Activated CD4-positive, alpha-beta T cell treated with anti-CD3 and anti-CD28 coated beads, Interleukin-2, amount 10 ng/mL, durations not matched to agents 7 days and 5 days (primary cell): ENCODE measurements around the gene SPTB. TPM values are rescaled to one million over a fixed set of nuclear protein-coding genes. Genes with fewer than 3 reads are reported as not detected.

ENCODE experiments used
- CTCF ChIA-PET: fragments of 350-600 bp; sonication (Branson Sonifier 250); formaldehyde crosslinking; loops from one replicate; lab custom pipeline; 2021; ENCODE audit warnings: antibody characterized with exemption; lab: Charles Lee
- POLR2A ChIA-PET: fragments of 350-600 bp; sonication (Branson Sonifier 250); formaldehyde crosslinking; loops from one replicate; lab custom pipeline; 2021; ENCODE audit warnings: antibody characterized with exemption; lab: Charles Lee
- DNase-seq: peaks from one replicate; pipeline ENCODE4 v3.0.0-alpha.2; 2020
- H3K27ac Mint-ChIP-seq: one replicate; pipeline ENCODE4 v1.8.0; 2021; ENCODE audit warnings: mild to moderate bottlenecking, moderate library complexity, mixed read lengths
- H3K27me3 Mint-ChIP-seq: one replicate; pipeline ENCODE4 v1.8.0; 2021; ENCODE audit warnings: mixed read lengths
- H3K36me3 Mint-ChIP-seq: one replicate; pipeline ENCODE4 v1.8.0; 2021; ENCODE audit warnings: low read depth, mixed read lengths
- H3K4me1 Mint-ChIP-seq: one replicate; pipeline ENCODE4 v1.8.0; 2021; ENCODE audit warnings: mixed read lengths
- H3K4me3 Mint-ChIP-seq: one replicate; pipeline ENCODE4 v1.8.0; 2021; ENCODE audit warnings: mild to moderate bottlenecking, moderate library complexity, mixed read lengths
- H3K9me3 Mint-ChIP-seq: one replicate; pipeline ENCODE4 v1.8.0; 2021; ENCODE audit warnings: mixed read lengths
- microRNA-seq: library from miRNA; unstranded; fragments of <30 nt; microRNA quantifications from one replicate; pipeline ENCODE4 v1.2.0, GENCODE V29; 2021; ENCODE audit warnings: borderline microRNAs expressed, borderline replicate concordance
- total RNA-seq, 2 experiments: library from RNA; stranded (reverse); gene quantifications; one replicate each; pipeline ENCODE4 v1.2.3, GENCODE V29; 2021

Gene SPTB
- total RNA-seq, 2 experiments from 2014 or later, result not detected

DNA sequence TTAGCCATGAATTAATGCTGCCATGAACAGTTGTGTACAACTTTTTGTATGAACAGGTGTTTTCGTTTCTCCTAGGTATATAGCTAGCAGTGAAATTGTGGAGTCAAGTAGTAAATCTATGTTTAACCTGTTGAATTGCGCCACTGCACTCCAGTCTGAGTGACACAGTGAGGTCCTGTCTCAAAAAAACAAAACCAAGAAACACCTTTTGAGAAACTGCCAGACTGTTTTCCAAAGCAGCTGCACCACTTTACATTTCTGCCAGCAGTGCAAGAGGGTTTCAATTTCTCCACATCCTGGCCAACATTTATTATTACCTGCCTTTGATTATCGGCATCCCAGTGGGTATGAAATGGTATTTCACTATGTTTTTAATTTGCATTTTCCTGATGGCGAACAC is 178.8 kb downstream of the SPTB start:
- ChIA-PET CTCF (interaction anchor here (0.6 to 1.4 kb wide), 2 partner anchors 13 to 30 kb away, joined by 3 read pairs; no protein-coding TSS in a partner anchor), POLR2A (no interaction called here)
- DNase-seq, result no peak
- H3K27me3 Mint-ChIP-seq, result peaks cover 67% of the 10 kb centered on the region
- peaks cover 9% of the 10 kb centered on the region for H3K36me3 Mint-ChIP-seq
- H3K9me3 Mint-ChIP-seq, result no peaks in the 10 kb centered on the region
- H3K4me1 Mint-ChIP-seq, result peaks cover 68% of the 10 kb centered on the region
- no peak overlapping the region for H3K27ac Mint-ChIP-seq
- H3K4me3 Mint-ChIP-seq, result no peak overlapping the region

DNA sequence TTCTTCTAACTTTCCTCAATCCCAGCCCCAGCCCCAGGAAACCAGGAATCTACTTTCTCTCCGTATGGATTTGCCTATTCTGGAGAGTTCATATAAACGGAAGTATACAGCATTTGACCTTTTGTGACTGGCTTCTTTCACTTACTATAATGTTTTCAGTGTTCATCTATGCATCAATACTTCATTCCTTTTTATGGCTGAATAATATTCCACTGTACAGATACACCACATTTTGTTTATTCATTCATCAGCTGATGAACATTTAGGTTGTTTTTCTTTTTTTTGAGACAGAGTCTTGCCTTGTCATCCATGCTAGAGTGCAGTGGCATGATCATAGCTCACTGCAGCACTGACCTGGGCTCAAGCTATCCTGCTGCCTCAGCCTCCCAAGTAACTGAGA is 179.4 kb downstream of the SPTB start:
- H3K27me3 Mint-ChIP-seq, result peaks cover 64% of the 10 kb centered on the region
- DNase-seq, result no peak
- H3K27ac Mint-ChIP-seq, result no peak overlapping the region
- H3K36me3 Mint-ChIP-seq, result peaks cover 5% of the 10 kb centered on the region
- H3K4me1 Mint-ChIP-seq, result peaks cover 62% of the 10 kb centered on the region
- ChIA-PET CTCF (interaction anchor here (0.6 to 1.4 kb wide), 2 partner anchors 12 to 29 kb away, joined by 3 read pairs; no protein-coding TSS in a partner anchor), POLR2A (no interaction called here)
- no peaks in the 10 kb centered on the region for H3K9me3 Mint-ChIP-seq
- no peak overlapping the region for H3K4me3 Mint-ChIP-seq

DNA sequence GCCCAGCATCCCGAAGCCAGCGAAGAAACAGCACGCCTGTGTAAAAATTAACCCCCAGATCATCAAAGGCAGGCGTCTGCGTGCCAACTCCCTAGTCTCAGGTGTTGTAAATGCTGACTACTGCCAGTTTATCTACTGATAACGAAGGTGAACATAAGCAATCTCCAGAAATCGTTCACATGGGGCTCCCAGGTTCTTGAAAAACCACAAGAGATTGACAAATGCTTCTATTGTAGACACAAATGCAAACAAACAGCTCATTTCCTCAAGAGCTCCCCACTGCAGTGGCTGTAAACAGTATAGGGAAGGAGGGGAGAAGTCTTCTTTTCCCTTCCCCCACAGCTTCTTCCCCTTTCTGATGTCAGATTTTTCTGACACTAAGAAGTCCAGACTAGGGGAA is 180.8 kb downstream of the SPTB start:
- peak; percentile 36 for DNase-seq
- Mint-ChIP-seq H3K27ac (peak overlapping the region; percentile 37), H3K36me3 (peaks cover 5% of the 10 kb centered on the region), H3K9me3 (no peaks in the 10 kb centered on the region), H3K4me3 (no peak overlapping the region), H3K4me1 (peaks cover 59% of the 10 kb centered on the region), H3K27me3 (peaks cover 74% of the 10 kb centered on the region)
- POLR2A ChIA-PET, result no interaction called here
- CTCF ChIA-PET, result interaction anchor here (0.7 to 1.6 kb wide), 3 partner anchors 10 to 24 kb away, joined by 3 to 5 read pairs (median 3); no protein-coding TSS in a partner anchor

DNA sequence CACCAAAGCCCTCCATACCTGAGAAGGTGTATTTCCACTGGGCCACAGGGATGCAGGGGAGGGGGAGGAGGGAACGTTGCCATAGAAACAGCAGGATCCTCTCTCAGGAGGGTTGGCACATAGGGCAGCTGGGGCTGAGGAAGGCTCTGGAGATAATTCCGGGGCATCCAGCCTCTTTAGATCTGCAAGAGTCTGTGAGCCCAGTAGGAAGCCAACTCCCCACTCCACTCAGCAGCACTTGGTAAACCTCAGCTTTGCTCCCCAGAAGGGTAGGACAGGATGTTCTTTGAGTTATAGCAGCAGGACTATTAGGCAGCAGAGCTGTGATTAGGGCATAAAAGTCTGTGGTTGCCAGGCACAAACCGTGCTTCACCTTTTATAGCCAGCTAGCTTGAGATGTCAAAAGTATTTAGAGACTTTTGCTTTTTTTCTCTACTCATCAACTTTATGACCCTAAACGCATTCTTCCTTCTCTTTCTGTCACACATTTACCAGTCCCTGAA is 183.3 kb downstream of the SPTB start:
- no peak overlapping the region for H3K4me3 Mint-ChIP-seq
- peaks cover 51% of the 10 kb centered on the region for H3K4me1 Mint-ChIP-seq
- H3K27ac Mint-ChIP-seq, result no peak overlapping the region
- POLR2A ChIA-PET, result no interaction called here
- CTCF ChIA-PET, result interaction anchor here (0.7 to 1.6 kb wide), 3 partner anchors 9 to 188 kb away, joined by 3 to 5 read pairs (median 3); no protein-coding TSS in a partner anchor
- no peaks in the 10 kb centered on the region for H3K9me3 Mint-ChIP-seq
- H3K27me3 Mint-ChIP-seq, result peaks cover 62% of the 10 kb centered on the region
- peak; percentile 28 for DNase-seq
- H3K36me3 Mint-ChIP-seq, result peaks cover 5% of the 10 kb centered on the region

Small RNA genes lying within 50 kb of the gene (microRNA-seq; reads per million reads assigned to microRNA genes)
- not detected for gene MIR7855

Other genes with a start within 250 kb of the SPTB start
- 10 to 100 TPM; 36.0 to 39.5 TPM for gene PLEKHG3, start 175.5 kb downstream of the SPTB start, total RNA-seq
- gene CHURC1, start 34.5 kb upstream of the SPTB start, total RNA-seq, result 10 to 100 TPM; 65.2 to 82.9 TPM
- gene GPX2, start 62.8 kb upstream of the SPTB start, total RNA-seq, result not detected
- 1 to 10 TPM; 4.9 to 5.7 TPM for gene RAB15, start 92.4 kb upstream of the SPTB start, total RNA-seq
- 10 to 100 TPM; 16.7 to 21.4 TPM for gene FNTB, start 107.0 kb upstream of the SPTB start, total RNA-seq
- gene MAX, start 222.6 kb upstream of the SPTB start, total RNA-seq, result 100 to 1,000 TPM; 158 to 203 TPM